ENCODE results near the gene ADAMTS5. TPM values are rescaled to one million over a fixed set of nuclear protein-coding genes. Genes with fewer than 3 reads are reported as not detected.

Gene ADAMTS5
- total RNA-seq, 4 donors from 2014 or later: 28.4 to 91.4 (median 47.4) TPM

GRCh38 chr21:26877018-26877417 lies 89.9 kb downstream of the ADAMTS5 start:
- no peak for TF ChIP-seq CTCF (IDR thresholded peaks at IDR 0.05)
- DNase-seq (ENCODE audit: low spot score) (no peak), ATAC-seq (ENCODE audit: low FRiP score) (no peak)

GRCh38 chr21:26874347-26874746 lies 92.5 kb downstream of the ADAMTS5 start:
- DNase-seq (ENCODE audit: low spot score) (no peak), ATAC-seq (ENCODE audit: low FRiP score) (no peak)
- no peak for TF ChIP-seq CTCF (IDR thresholded peaks at IDR 0.05)

Small RNA genes lying within 50 kb of the gene (small RNA-seq; reads per million reads assigned to genes)
- not detected for gene MIR4759

Other genes with a start within 250 kb of the ADAMTS5 start
- gene ADAMTS1, start 121.7 kb downstream of the ADAMTS5 start, total RNA-seq: 100 to 1,000 TPM; 156 to 391 (median 347) TPM